GM19324 (cell line): ENCODE data around the gene SP5.
"Not testable (repeated sequence)": the region's sequence is repeated elsewhere in the genome, so short reads cannot be mapped to it uniquely, and the experiment has no call there.

Experiments used
- ATAC-seq: cut with Tn5 transposase; IDR thresholded peaks from one replicate; pipeline ENCODE4 v1.9.1; 2021; ENCODE audit warnings: mild to moderate bottlenecking, moderate library complexity; ENCODE audit not compliant: unreplicated experiment, low FRiP score

SP5 gene

DNA sequence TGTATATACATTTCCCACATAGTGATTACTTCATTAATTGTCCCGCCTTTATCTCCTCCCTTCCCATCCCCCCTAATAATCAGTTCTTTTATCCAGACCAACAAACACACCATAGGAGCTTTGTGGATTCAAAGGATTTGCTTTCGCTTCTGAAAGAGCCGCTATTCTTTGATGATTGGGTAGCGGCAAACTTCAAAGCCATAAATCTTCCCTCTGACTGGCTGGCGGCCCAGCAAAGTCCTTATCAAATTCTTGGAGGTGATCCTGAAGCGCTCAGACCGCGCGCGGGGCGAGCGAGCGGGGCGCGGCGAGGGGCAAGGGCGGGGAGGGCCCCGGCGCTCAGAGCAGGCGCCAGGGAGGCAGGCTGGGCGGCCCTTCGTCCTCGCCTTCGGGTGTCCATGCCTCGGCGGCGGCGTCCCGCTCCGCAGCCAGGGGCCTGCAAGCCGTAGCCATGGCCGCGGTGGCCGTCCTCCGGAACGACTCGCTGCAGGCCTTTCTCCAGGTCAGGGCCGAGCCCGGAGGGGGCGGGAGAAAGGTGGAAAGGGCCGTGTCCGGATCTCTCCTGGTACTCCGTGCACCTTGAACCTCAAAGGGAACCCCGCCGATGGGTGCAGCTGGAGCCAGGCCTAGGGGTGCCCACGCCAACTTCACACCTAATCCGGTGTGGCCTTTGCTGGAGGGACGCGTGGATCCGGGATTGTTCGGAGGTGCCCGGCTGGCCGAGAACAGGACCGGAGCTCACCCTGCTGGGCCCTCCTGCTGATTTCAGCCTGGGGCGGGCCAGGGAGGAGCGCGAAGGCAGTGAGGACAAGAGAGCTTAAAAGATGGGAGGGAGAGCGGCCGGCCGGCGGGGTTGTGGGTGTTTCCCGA is at the start of gene SP5:
Gene SP5 (plus strand): TSS at position 276 of the 870 bp plus-strand sequence. CDS start 176 bp downstream, at position 452.
- ATAC-seq = no peak

DNA sequence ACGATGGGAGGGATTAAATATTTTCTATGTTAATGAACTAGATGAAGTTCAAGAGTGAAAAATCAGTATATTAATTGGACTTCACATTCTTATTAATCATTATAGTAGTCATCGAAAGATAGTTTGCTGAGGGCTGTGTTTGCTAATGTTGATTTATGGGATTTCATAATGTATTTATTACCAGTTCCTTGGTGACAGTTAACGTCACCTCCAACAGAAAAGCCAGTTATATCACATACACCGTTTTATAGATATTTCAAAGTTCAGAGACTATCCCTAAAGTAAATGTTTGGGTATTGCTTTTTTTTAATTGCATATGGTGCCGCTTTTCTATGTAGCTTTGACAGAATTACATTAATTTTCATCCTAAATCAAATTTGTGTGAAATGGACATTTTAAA is 49.4 kb upstream of the SP5 start:
- ATAC-seq = no peak

DNA sequence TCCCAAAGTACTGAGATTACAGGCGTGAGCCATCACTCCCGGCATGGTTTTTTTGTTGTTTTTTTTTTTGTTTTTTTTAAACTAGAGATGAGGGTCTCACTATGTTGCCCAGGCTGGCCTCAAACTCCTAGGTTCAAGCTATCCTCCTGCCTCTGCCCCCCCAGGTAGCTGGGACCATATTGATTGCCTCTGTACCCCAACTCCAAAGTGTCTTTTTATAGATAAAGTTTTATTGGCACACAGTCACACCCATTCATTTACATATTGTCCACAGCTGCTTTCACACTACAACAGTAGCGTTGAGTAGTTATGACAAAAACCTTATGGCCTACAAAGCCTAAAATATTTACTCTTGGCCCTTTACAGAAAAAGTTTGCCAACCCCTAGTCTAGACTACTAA is 45.2 kb upstream of the SP5 start:
- ATAC-seq = no peak

DNA sequence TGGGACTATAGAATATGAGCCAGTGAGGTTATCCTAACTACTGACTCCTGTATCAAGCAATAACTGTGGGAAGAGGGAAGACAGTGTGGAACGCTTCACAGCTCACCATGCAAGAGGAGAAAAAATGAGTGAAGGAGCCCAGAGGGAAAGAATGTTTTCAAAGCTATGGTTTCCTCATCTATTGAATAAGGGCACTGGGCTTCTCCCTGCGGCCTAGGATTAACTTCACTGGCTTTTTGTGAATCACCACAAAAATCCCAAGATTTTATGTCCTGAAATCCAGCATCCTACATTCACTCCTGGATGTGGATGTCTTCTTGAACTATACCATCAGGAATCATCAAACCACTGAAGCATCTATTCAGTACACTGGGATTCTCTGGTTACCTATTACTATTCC is 44.5 kb upstream of the SP5 start:
- ATAC-seq = no peak

DNA sequence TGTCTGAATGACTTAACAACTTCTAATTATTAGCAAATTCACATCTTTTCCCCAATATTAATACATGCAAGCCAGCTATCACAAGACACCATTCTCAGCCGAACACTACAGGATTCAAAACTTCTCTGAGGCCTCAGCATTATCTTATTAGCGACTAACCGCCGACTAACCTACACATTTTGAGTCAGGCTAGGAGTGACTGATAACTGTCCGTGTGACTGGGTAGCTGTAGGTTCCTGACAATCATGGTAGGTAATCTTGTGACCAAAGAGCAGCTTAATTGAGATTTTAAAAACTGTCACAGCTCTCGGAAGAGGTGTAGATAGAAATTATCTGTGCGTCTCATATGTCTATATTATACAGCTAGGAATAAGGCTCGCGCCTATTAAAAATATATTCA is 44.1 kb upstream of the SP5 start:
- ATAC-seq = no peak

DNA sequence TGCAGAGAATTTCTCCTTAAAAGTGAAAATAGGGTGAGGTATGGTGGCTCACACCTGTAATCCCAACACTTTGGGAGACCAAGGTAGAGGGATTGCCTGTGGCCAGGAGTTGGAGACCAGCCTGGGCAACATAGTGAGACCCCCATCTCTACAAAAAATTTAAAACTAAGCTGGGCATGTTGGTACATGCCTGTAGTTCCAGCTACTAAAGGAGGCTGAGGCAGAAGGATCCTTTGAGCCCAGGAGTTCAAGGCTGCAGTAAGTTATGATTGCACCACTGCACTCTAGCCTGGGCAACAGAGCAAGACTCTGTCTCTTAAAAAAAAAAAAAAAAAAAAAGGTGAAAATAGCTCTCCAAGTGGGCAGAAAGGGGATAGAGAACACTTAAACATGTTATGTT is 40.9 kb upstream of the SP5 start:
- ATAC-seq = not testable (repeated sequence)

DNA sequence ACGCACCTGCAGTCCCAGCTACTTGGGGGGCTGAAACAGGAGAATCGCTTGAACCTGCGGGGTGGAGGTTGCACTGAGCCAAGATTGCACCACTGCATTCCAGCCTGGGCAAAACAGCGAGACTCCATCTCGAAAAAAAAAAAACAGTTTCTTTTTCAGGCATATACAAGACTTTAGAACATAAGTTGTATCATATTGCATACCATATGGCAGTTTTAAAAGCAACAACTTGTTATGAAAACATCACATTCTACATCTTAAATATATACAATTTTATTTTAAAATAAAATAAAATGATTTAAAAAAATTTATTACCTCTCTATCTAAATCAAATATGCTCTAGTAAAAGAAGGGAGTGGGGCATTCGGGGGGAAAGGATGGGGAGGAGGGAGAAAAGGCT is 39.4 kb upstream of the SP5 start:
- ATAC-seq = no peak

DNA sequence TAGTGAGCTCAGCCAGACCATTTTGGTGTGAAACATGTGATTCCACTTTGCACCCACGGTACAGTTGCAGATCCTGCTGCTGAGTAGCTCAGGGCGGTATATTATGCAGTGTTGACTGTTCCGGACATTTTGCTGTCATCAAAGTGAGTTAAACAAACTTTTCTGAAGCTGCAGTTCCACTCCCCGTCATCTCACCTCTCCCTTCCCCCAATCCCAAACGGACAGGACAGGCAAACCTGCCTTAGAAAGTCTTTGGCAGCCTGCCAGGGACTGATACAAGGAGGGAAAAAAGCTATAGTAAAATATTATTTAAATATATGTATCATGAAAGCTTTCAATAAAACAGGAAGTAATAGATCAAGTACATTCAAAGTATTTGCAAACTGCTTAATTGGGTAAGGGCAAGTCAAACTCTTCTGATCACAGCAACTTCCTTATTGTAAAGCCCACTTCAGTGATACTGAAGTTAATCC is 35.5 kb upstream of the SP5 start:
- no peak for ATAC-seq

DNA sequence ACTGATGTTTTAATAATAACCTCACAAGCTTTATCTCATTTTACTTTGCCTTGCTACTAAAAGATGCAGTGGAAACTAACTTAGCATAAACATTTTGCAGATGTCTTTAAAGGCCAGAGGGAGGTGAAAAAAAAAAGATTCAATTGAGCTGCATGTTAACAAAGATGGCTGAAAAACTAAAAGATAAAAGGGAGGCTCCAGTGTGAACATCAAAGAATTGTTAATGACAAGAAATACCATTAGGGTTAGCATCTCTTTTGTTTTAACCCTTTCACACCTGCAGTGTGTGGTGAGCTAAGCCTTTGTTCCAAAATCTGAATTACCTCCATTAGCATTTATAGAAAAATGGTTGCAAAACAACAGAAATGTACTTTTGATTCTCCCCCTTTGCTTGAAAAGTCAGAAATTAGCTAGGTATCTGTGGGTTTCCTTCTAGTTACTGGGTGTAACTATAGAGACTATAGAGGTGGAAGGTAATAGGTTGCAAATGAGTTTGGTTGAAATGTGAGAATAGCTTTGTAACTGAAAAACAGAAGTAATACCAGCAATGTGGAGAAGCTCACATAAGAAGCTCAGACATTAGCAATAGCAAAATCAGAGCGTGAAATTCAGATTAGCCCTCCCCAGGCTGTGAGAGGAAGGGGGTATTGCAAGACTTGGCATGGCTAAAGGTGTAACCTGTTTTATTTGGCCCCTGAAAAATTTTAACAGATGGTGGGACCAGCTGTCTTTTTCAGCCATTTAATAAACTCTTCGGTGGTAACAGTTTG is 34.8 kb upstream of the SP5 start:
- ATAC-seq = peak; percentile 92

DNA sequence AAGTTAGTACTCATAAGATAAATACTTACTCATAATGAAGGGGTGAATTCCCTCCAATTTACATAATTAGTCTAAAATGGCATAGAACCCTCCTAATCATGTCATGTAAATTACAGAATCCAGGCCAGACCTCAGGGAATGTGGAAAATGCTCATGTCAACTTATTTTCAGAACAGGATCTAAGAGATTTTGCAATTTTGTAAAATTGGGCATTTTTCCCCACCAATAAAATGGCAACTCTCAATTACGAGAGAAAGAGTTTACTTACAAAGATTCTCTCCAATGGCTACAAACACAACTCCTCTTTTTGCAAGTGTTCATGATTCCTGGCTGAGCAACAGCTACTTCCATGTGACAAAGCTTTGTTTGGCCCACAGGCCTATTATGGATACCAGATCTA is 33.8 kb upstream of the SP5 start:
- no peak for ATAC-seq

DNA sequence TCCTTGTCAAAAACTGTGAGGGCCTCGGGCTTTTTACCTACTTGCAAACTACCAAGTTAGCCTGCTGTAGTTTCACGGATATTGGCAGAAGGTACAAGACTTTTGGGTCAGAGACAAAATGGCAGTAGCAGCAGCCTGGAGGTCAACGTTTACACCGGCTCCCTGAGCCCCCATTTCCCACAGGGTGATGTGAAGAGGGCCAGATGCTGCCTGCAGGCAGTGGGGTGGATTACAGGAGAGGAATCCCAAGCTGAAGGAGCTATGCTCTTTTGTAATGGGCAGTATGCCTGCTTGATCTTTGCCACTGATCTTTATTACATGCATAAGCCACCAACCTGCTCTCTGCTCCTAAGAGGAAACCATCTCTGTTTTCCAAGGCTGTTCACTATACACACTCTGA is 29.5 kb upstream of the SP5 start:
- ATAC-seq = no peak

DNA sequence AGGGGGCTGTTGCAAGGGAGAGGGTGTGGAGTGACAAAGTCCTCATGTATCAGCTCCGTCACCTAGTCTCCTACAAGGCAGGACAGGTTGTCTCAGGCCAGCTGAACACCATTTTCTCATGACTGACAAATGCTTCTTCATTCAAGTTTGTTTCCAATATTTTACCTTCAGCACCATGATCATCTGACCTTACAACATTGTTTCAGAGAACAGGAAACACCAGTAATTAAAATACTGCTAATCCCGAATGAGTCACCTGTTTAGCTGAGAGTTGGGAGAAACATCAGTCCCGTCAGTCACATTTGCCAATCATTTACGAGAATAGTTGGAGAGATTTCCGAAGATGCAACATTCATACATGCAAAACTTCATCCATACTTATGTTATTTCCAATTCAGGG is 25.7 kb upstream of the SP5 start:
- no peak for ATAC-seq

DNA sequence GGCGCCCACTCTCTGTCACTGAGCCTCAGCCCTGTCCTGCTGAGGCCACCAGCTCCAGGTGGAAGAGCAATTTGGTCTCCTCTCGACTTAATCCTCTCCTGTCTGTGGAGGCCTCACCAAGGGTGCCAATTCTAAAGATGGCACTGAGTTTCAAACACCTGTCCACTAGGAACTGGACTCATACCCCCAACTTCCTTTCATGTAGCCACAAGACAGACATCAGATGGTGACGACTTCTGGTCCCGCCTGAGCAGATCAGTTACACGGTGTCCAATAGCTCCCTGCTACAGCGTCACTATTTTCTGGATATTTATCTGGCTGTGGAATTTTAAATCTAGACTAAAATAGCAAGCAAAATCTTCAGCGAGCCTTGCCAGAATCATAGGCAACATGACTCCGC is 24.5 kb upstream of the SP5 start:
- ATAC-seq = no peak

DNA sequence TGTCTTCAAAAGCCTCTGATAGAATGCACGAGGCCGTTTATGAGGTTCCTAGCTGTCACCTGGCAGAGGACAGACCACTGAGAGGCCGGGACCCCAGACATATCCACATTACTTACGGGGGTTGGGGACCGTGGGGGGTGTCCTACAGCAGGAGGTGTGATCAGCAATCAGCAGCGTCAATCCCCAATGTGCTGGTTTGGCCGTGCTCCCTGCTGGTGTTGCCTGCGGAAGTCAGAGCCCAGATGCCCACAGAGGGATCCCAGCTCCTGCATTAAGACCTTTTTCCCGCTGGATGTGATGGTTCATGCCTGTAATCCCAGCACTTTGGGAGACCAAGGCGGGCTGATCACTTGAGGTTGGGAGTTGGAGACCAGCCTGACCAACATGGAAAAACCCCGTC is 20.8 kb upstream of the SP5 start:
- no peak for ATAC-seq

DNA sequence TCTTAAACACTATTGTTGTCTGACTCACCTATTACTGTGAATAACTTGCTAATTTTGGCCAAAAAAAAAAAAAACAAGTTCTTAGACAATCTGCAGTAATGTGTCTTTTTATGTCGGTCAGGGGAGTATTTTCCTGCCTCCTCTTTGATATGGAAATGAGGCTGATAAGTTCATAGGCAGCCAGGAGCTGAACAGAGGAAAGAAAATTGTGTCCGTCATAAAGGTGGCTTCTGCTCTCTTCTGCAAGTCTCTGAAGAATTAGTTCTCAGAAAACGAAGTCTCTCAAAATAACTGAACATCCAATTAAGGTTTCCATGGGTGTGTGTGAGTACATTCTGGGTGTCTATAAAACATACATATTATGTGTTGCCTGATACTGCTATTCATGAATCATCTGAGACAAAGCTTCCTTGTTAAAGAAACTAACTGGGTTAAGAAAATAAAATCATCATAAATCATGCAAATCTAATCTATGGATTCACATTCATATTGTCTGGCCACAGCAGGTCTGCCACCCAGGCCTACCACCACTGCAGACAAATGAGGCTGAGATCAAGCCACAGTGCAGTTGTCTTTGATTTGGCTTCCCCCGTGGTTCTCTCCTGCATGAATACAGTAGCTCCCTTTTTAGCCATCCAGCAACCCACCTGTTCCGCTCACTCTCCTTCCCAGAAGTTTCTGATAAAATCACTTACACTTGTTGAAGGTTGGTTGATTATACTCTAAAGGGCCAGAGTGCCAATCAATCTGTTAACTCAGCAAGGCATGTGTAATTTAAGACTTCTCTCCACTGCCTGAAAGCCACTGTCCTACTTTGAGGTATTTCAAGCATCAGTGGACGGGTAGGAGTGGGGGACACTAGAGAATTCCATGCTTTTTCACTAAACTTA is 19.4 kb upstream of the SP5 start:
- no peak for ATAC-seq

DNA sequence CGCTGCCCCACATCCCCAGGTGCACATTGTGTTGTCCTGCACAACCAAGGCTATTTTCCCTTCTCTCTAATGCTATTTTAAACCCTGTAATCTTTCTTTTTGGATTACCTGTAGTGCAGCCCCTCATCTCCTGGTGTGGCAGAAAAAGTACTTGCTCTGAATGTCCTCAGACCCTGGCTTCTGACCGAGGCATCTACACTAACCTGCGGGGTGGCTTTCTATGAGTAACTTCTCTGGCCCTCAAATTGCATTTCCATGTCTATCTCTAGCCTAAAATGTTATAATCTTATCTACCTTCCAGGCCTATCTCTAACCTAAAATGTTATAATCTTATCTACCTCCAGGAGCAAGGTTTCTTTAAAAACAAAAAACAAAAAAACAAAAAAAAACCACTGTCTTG is 18.2 kb upstream of the SP5 start:
- no peak for ATAC-seq

DNA sequence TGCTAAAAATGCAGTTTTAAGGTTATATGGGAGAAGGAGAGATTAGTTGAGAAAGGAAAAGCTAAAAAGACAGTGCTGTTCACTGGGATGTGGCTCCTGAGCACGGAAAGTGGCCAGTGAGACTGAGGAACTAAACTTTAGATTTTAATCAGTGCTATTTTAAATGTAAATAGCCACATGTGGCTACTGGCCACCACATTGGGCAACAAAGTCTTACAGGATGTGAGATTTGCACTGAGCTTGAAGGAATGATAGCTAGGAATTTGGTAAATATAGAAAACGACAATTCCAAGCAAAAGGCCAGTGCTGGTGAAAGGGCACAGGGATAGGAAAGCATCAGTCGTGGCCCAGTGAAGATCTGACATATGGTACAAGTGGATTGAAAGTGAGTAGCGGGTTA is 14.1 kb upstream of the SP5 start:
- ATAC-seq = no peak

DNA sequence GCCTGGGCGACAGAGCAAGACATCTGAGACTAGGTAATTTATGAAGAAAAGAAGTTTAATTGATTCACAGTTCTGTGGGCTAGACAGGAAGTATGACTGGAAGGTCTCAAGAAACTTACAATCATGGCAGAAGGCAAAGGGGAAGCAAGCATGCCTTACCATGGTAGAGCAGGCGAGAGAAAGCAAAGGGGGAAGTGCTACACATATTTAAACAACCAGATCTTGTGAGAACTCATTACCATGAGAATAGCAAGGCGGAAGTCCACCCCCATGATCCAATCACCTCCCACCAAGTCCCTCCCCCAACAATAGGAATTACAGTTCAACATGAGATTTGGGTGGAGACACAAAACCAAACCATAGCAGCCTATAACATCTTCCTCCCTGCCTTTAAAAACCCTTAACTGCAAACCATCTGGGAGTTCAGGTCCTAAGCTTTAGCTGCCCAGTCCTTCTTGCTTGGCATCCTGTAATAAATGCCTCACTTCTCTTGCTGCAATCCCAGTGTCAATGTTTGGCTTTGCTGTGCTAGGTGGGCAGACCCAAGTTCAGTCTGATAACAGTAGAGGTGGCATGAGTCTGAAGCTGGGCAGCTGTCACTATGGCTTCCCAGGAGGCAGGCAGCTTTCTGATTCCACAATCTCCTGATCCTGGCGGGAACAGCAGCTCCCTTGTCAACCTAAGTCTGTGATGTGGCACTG is 11.2 kb upstream of the SP5 start:
- no peak for ATAC-seq

DNA sequence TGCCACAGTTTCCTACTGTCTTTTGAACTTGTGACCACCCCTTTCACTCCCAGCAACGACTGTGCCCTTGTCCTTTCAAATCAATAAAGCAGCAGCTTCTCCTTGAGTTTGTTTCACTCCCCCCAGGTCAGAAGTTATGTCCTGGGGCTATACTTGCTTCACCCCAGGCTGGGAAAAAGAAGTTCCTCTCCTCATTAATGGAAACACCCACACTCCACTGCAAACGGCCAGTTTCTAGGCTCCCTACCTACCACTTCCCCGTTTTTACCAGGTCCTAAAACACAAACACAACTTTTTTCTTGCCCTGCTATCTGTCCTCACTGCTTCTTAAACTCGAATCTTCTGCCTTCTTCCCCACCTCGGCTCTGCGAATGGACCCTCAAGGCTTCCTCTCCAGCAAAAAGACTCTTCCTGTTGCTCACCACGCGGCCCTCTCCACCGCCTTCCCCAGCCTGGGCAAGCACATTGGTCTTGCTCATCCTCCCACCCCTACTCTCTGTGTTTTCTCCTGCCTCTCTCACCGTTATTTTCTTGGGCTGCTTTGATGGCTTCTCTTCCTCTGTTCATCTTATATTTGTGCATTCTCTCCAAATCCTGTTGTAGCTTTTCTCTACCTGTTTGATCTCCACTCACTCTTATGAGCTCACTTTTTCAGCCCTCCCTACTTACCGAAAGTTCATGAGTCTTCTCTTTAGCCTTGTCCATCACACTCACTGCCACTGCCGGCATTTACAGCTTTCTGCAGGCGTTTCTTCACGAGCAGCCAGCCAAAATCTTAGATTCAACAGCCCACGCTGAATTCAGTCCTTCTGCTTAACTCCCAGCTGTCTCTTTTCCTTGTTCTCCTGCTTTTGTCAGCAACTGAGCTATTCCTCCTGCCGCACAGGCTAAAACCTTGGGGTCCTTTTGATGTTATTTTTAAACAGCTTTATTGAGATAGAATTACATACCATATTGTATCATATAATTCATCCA is 7.0 kb upstream of the SP5 start:
- ATAC-seq = no peak
